Loucy (cell line): ENCODE data around the gene TMEM132D.

ENCODE experiments used
- H2AFZ ChIP-seq: fragments of 200-600 bp; sonication (generic); 2 replicates; pipeline ENCODE4 v1.6.0; 2016; ENCODE audit warnings: antibody characterized with exemption, mild to moderate bottlenecking, low read length, moderate library complexity
- H3F3A ChIP-seq: fragments of 200-600 bp; 2 replicates; pipeline ENCODE4 v1.6.0; 2016; ENCODE audit warnings: antibody characterized with exemption, low read depth, mild to moderate bottlenecking
- H3K27me3 ChIP-seq: fragments of 200-600 bp; sonication (generic); 2 replicates; pipeline ENCODE4 v1.6.1; 2014; ENCODE audit warnings: low read length, mild to moderate bottlenecking; ENCODE audit not compliant: insufficient read depth, poor library complexity, severe bottlenecking
- H3K36me3 ChIP-seq: fragments of 200-600 bp; sonication (generic); 2 replicates; pipeline ENCODE4 v1.6.1; 2016; ENCODE audit warnings: low read length; ENCODE audit not compliant: insufficient read depth
- H3K4me1 ChIP-seq: fragments of 200-600 bp; sonication (generic); 2 replicates; pipeline ENCODE4 v1.5.1; 2014; ENCODE audit warnings: low read length, mild to moderate bottlenecking; ENCODE audit not compliant: insufficient read depth, poor library complexity, severe bottlenecking
- H3K4me2 ChIP-seq: fragments of 200-600 bp; sonication (generic); 2 replicates; pipeline ENCODE4 v1.6.0; 2014; ENCODE audit warnings: antibody characterized with exemption, low read length, low read depth, mild to moderate bottlenecking; ENCODE audit not compliant: poor library complexity, severe bottlenecking
- H3K4me3 ChIP-seq: fragments of 200-600 bp; sonication (generic); 2 replicates; pipeline ENCODE4 v1.5.1; 2014; ENCODE audit warnings: low read length, mild to moderate bottlenecking, mixed read lengths; ENCODE audit not compliant: poor library complexity, severe bottlenecking
- H3K79me2 ChIP-seq: fragments of 200-600 bp; sonication (generic); 2 replicates; pipeline ENCODE4 v1.6.1; 2014; ENCODE audit warnings: low read length; ENCODE audit not compliant: insufficient read depth
- H3K9ac ChIP-seq: fragments of 200-600 bp; sonication (generic); 2 replicates; pipeline ENCODE4 v1.6.0; 2014; ENCODE audit warnings: mild to moderate bottlenecking, low read depth, low read length, moderate library complexity; ENCODE audit not compliant: poor library complexity, severe bottlenecking
- H3K9me2 ChIP-seq: fragments of 200-600 bp; sonication (generic); replicated peaks from 2 replicates; pipeline ENCODE4 v1.6.1; 2016; ENCODE audit warnings: low read depth, low read length, mixed read lengths
- H3K9me3 ChIP-seq: fragments of 200-600 bp; sonication (generic); 2 replicates; pipeline ENCODE4 v1.6.1; 2014; ENCODE audit warnings: mild to moderate bottlenecking, antibody characterized with exemption, low read length, low read depth; ENCODE audit not compliant: insufficient read depth
- H4K20me1 ChIP-seq: fragments of 200-600 bp; sonication (generic); 2 replicates; pipeline ENCODE4 v1.6.0; 2014; ENCODE audit warnings: antibody characterized with exemption, low read length, mild to moderate bottlenecking; ENCODE audit not compliant: insufficient read depth, poor library complexity, severe bottlenecking
- CTCF ChIP-seq: fragments of 200-600 bp; sonication (generic); conservative IDR thresholded peaks from 2 replicates; pipeline ENCODE4 v1.5.1; 2014; ENCODE audit warnings: mild to moderate bottlenecking, antibody characterized with exemption, low read length
- EZH2phosphoT487 ChIP-seq: fragments of 200-600 bp; IDR thresholded peaks from 2 replicates; pipeline ENCODE4 v1.6.1; 2018; ENCODE audit warnings: antibody characterized with exemption, mild to moderate bottlenecking, moderate library complexity, borderline replicate concordance

Gene TMEM132D

GRCh38 chr12:129028844-129029243 lies 875.0 kb downstream of the TMEM132D start:
- Histone ChIP-seq H4K20me1 (no peaks in the 10 kb centered on the region), H3K4me3 (no peak overlapping the region), H3K9ac (no peak overlapping the region), H3K36me3 (no peaks in the 10 kb centered on the region), H3K9me3 (no peaks in the 10 kb centered on the region; the same call in 1 of the 2 replicates), H3K4me1 (no peaks in the 10 kb centered on the region), H3K4me2 (no peak overlapping the region), H3K79me2 (no peaks in the 10 kb centered on the region), H2AFZ (no peak overlapping the region), H3K27me3 (no peaks in the 10 kb centered on the region), H3F3A (no peaks in the 10 kb centered on the region), H3K9me2 (no peaks in the 10 kb centered on the region)
- TF ChIP-seq CTCF: no peak

GRCh38 chr12:129025055-129025454 lies 878.8 kb downstream of the TMEM132D start:
- H2AFZ ChIP-seq: no peak overlapping the region
- no peaks in the 10 kb centered on the region for H3K36me3 ChIP-seq
- no peak overlapping the region for H3K4me2 ChIP-seq
- no peaks in the 10 kb centered on the region for H4K20me1 ChIP-seq
- H3K4me3 ChIP-seq: no peak overlapping the region
- H3K79me2 ChIP-seq: no peaks in the 10 kb centered on the region
- no peaks in the 10 kb centered on the region for H3F3A ChIP-seq
- H3K9me3 ChIP-seq: no peaks in the 10 kb centered on the region
- TF ChIP-seq EZH2phosphoT487 (no peak), CTCF (no peak)
- no peaks in the 10 kb centered on the region for H3K9me2 ChIP-seq
- no peak overlapping the region for H3K9ac ChIP-seq
- H3K27me3 ChIP-seq: no peaks in the 10 kb centered on the region
- no peaks in the 10 kb centered on the region for H3K4me1 ChIP-seq
